HG02588 (cell line): ENCODE results near the gene NEUROG2.
"Not testable (repeated sequence)": the region's sequence is repeated elsewhere in the genome, so short reads cannot be mapped to it uniquely, and the experiment has no call there.

ENCODE experiments used
- ATAC-seq: cut with Tn5 transposase; IDR thresholded peaks from one replicate; pipeline ENCODE4 v1.9.1; 2021; ENCODE audit warnings: mild to moderate bottlenecking, moderate library complexity; ENCODE audit not compliant: unreplicated experiment

NEUROG2 gene

GRCh38 chr4:112492321-112492720 lies 23.7 kb downstream of the NEUROG2 start:
- ATAC-seq: no peak

GRCh38 chr4:112490808-112491207 lies 25.2 kb downstream of the NEUROG2 start:
- ATAC-seq: not testable (repeated sequence)

GRCh38 chr4:112485930-112486329 lies 30.1 kb downstream of the NEUROG2 start:
- no peak for ATAC-seq

DNA sequence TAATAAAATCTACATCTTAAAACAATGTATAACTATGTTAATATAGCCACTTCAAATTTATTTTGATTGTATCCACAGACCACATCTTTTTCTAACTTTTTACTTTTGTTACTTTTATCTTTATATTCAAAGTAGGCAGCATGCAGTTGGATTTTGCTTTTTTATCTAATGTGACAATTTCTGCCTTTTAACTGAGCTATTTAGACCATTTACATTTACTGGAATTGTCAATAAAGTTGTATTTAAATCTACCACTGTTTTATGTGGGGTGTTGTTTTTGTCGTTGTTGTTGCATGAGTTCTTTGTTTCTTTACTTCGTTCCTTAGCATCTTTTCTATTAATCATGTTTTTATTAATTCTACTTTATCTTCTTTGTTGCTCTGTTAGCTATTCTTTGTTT lies 42.0 kb downstream of the NEUROG2 start:
- no peak for ATAC-seq

DNA sequence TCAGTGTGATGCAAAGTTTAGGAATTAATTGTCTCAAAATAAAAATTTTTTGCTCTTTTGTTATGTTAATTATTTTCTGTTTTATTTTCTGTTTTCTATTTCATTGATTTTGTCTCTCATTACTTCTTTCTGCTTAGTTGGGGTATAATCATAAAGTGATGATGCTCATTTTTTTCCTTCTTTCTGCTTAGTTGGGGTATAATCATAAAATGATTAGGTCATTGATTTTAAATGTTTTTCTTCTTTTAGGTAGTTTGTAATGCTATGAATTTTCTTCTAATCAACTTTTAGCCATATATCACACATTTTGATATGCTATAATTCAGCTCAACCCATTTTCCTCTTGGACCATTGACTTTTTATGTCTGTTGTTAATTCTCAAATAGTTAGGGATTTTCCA lies 43.7 kb downstream of the NEUROG2 start:
- ATAC-seq: no peak
